SK-N-SH (cell line): Measurements from ENCODE around the gene MYO18A. TPM values are rescaled to one million over a fixed set of nuclear protein-coding genes. Genes with fewer than 3 reads are reported as not detected.

Experiments
- CTCF ChIA-PET: fragments of 300-600, 350-600 bp; formaldehyde crosslinking; extraction: SDS; loops from one replicate; lab custom pipeline; 2021; lab: Yijun Ruan, JAX
- POLR2A ChIA-PET: fragments of 350-600 bp; sonication (Branson Sonifier 250); formaldehyde crosslinking; extraction: SDS; loops from one replicate; lab custom pipeline; 2020; ENCODE audit warnings: antibody characterized with exemption, inconsistent platforms; lab: Yijun Ruan, JAX
- DNase-seq: peaks from one replicate; pipeline ENCODE4 v3.0.0; 2012
- H2AFZ ChIP-seq: fragments of 200-600 bp; sonication (generic); 2 replicates; pipeline ENCODE4 v1.8.1; 2016; ENCODE audit warnings: antibody characterized with exemption, mild to moderate bottlenecking, low read depth
- H3F3A ChIP-seq: fragments of 200-600 bp; sonication (generic); replicated peaks from 2 replicates; pipeline ENCODE3; 2016; ENCODE audit warnings: antibody characterized with exemption, mild to moderate bottlenecking; ENCODE audit not compliant: insufficient read depth
- H3K27ac ChIP-seq, 2 experiments: fragments of 200-500 bp in 1 of 2; fragments of 200-600 bp in 1 of 2; sonication (Bioruptor generic) in 1 of 2; sonication (generic), shearing (Covaris generic) in 1 of 2; 2 replicates each; pipeline versions ENCODE4 v1.5.1 to v1.6.1; 2014 to 2016; ENCODE audit warnings: low read depth in 2 of 2, inconsistent platforms in 1 of 2, low read length in 1 of 2, mild to moderate bottlenecking in 1 of 2, mixed read lengths in 1 of 2
- H3K27me3 ChIP-seq: fragments of 200-600 bp; sonication (generic), shearing (Covaris generic); 2 replicates; pipeline ENCODE4 v1.6.1; 2016; ENCODE audit warnings: mixed run types; ENCODE audit not compliant: insufficient read depth
- H3K36me3 ChIP-seq, 2 experiments: fragments of 200-500 bp in 1 of 2; fragments of 200-600 bp in 1 of 2; sonication (Bioruptor generic) in 1 of 2; sonication (generic) in 1 of 2; replicated peaks in 1 of 2; 2 replicates each; pipeline versions ENCODE3 to v1.5.1; 2014 to 2016; ENCODE audit warnings: low read length in 1 of 2, mild to moderate bottlenecking in 1 of 2; ENCODE audit not compliant: insufficient read depth in 2 of 2, control insufficient read depth in 1 of 2
- H3K4me1 ChIP-seq, 2 experiments: fragments of 200-500 bp in 1 of 2; fragments of 200-600 bp in 1 of 2; sonication (Bioruptor generic) in 1 of 2; sonication (generic), shearing (Covaris generic) in 1 of 2; 2 replicates each; pipeline versions ENCODE4 v1.5.1 to v1.6.1; 2014 to 2016; ENCODE audit warnings: low read depth in 1 of 2, low read length in 1 of 2, mixed run types in 1 of 2; ENCODE audit not compliant: insufficient read depth in 2 of 2, control insufficient read depth in 1 of 2
- H3K4me2 ChIP-seq: fragments of 200-600 bp; sonication (generic), shearing (Covaris generic); 2 replicates; pipeline ENCODE4 v1.6.1; 2017; ENCODE audit warnings: mixed run types
- H3K4me3 ChIP-seq, 2 experiments: fragments of 200-500 bp in 1 of 2; fragments of 200-600 bp in 1 of 2; sonication (Bioruptor generic) in 1 of 2; sonication (generic), shearing (Covaris generic) in 1 of 2; 2 replicates each; pipeline versions ENCODE4 v1.5.1 to v1.8.1; 2014 to 2016; ENCODE audit warnings: low read depth in 2 of 2, inconsistent platforms in 1 of 2, low read length in 1 of 2, mild to moderate bottlenecking in 1 of 2, mixed read lengths in 1 of 2, moderate library complexity in 1 of 2
- H3K79me2 ChIP-seq: fragments of 200-600 bp; sonication (generic); 2 replicates; pipeline ENCODE4 v1.8.1; 2017; ENCODE audit warnings: mild to moderate bottlenecking; ENCODE audit not compliant: insufficient read depth
- H3K9ac ChIP-seq: fragments of 200-600 bp; sonication (generic); 2 replicates; pipeline ENCODE4 v1.6.1; 2017; ENCODE audit warnings: mixed run types
- H3K9me2 ChIP-seq: fragments of 200-600 bp; sonication (generic); 2 replicates; pipeline ENCODE4 v1.6.1; 2017; ENCODE audit warnings: mixed run types
- H3K9me3 ChIP-seq: fragments of 200-600 bp; sonication (generic); 2 replicates; pipeline ENCODE4 v1.6.1; 2017; ENCODE audit warnings: mixed run types, mild to moderate bottlenecking, moderate library complexity
- H4K20me1 ChIP-seq: fragments of 200-600 bp; sonication (generic); 2 replicates; pipeline ENCODE4 v1.6.1; 2017; ENCODE audit warnings: mild to moderate bottlenecking, mixed run types; ENCODE audit not compliant: insufficient read depth
- CHD2 ChIP-seq: fragments of 150-350 bp; IDR thresholded peaks from 2 replicates; pipeline ENCODE4 v1.6.1; 2018; ENCODE audit warnings: low read length; ENCODE audit not compliant: partially characterized antibody
- CTCF ChIP-seq: fragments of 200-600 bp; sonication (generic); IDR thresholded peaks from 2 replicates; pipeline ENCODE4 v1.6.1; 2017; ENCODE audit warnings: antibody characterized with exemption, mild to moderate bottlenecking, moderate library complexity
- ELF1 ChIP-seq: IDR thresholded peaks from 2 replicates; pipeline ENCODE4 v1.4.0; 2012
- FOXJ3 ChIP-seq: sonication (generic); formaldehyde crosslinking; IDR thresholded peaks from 2 replicates; pipeline ENCODE4 v1.5.1; 2020; ENCODE audit warnings: mild to moderate bottlenecking, missing genetic modification reagents
- FOXM1 ChIP-seq: IDR thresholded peaks from 2 replicates; pipeline ENCODE4 v1.4.0; 2012; ENCODE audit warnings: low read depth, mild to moderate bottlenecking
- GATA2 ChIP-seq: sonication (generic); formaldehyde crosslinking; IDR thresholded peaks from 2 replicates; pipeline ENCODE4 v1.5.0; 2020; ENCODE audit warnings: mild to moderate bottlenecking, missing genetic modification reagents
- JUND ChIP-seq: IDR thresholded peaks from 2 replicates; pipeline ENCODE4 v1.4.0; 2012
- MAX ChIP-seq: IDR thresholded peaks from 2 replicates; pipeline ENCODE4 v1.4.0; 2012; ENCODE audit warnings: low read depth
- MXI1 ChIP-seq: IDR thresholded peaks from 2 replicates; pipeline ENCODE4 v1.6.1; 2012; ENCODE audit warnings: mild to moderate bottlenecking, low read depth, low read length, improper control_type of control experiment
- NRF1 ChIP-seq: IDR thresholded peaks from 2 replicates; pipeline ENCODE4 v1.6.1; 2012; ENCODE audit warnings: low read depth, mild to moderate bottlenecking, low read length
- POLR2AphosphoS5 ChIP-seq: IDR thresholded peaks from 2 replicates; pipeline ENCODE4 v1.6.1; 2012; ENCODE audit warnings: low read depth, low read length
- RCOR1 ChIP-seq: fragments of 150-350 bp; IDR thresholded peaks from 2 replicates; pipeline ENCODE4 v1.6.1; 2017; ENCODE audit warnings: antibody characterized with exemption, low read length
- SMC3 ChIP-seq: IDR thresholded peaks from 2 replicates; pipeline ENCODE4 v1.6.1; 2012; ENCODE audit warnings: low read depth, low read length, improper control_type of control experiment
- TAF1 ChIP-seq: IDR thresholded peaks from 2 replicates; pipeline ENCODE4 v1.6.1; 2012; ENCODE audit warnings: low read depth, mild to moderate bottlenecking, low read length, moderate library complexity, borderline replicate concordance
- TCF12 ChIP-seq: IDR thresholded peaks from 2 replicates; pipeline ENCODE4 v1.4.0; 2012
- USF2 ChIP-seq: fragments of 150-350 bp; IDR thresholded peaks from 2 replicates; pipeline ENCODE4 v1.6.1; 2017; ENCODE audit warnings: antibody characterized with exemption, low read length, low read depth, borderline replicate concordance
- WGBS: methylation state at CpG from one replicate; pipeline ENCODE4 v1.1.6; 2017; ENCODE audit warnings: low lambda C conversion rate; 5-methylcytosine and 5-hydroxymethylcytosine counted together
- polyA plus RNA-seq, 3 experiments: library from polyadenylated mRNA; depleted of rRNA; stranded (reverse); fragments of >200 nt; gene quantifications; 2 replicates each; pipeline ENCODE4 v1.2.3, GENCODE V29; 2012
- TF ChIP-seq, protein P1 (sequence below): IDR thresholded peaks from 2 replicates; pipeline ENCODE4 v1.4.0; 2012; ENCODE audit warnings: low read depth, borderline replicate concordance

MYO18A gene
- polyA plus RNA-seq, 1 of the 3 experiments (the other 2 are of a cell fraction) = 6.6 TPM

- peak overlapping the region; percentile 72 for H3K4me2 ChIP-seq
- H3K9me3 ChIP-seq = no peaks in the 10 kb centered on the region
- H4K20me1 ChIP-seq = no peaks in the 10 kb centered on the region
- WGBS = 21% methylated on average over 17 of the region's 51 CpGs
- peak; percentile 78 for DNase-seq
- H3K36me3 ChIP-seq = no peaks in the 10 kb centered on the region
- ChIA-PET POLR2A (interaction anchor here (1.0 to 1.1 kb wide), 2 partner anchors 13 to 28 kb away, joined by 3 to 4 read pairs; no protein-coding TSS in a partner anchor), CTCF (interaction anchor here (0.7 to 13.9 kb wide), 14 partner anchors 13 to 413 kb away, joined by 3 to 276 read pairs (median 3); no protein-coding TSS in a partner anchor)
- H3K9me2 ChIP-seq = no peaks in the 10 kb centered on the region
- TF ChIP-seq RCOR1 (no peak), GATA2 (CRISPR knock-in tag) (peak; percentile 7; the same call in 1 of the 2 replicates), MXI1 (0 out of 2 replicates have a peak, but pooled peaks have one; percentile 23), NRF1 (0 out of 2 replicates have a peak, but pooled peaks have one; percentile 39)
- TF ChIP-seq, protein P1, sequence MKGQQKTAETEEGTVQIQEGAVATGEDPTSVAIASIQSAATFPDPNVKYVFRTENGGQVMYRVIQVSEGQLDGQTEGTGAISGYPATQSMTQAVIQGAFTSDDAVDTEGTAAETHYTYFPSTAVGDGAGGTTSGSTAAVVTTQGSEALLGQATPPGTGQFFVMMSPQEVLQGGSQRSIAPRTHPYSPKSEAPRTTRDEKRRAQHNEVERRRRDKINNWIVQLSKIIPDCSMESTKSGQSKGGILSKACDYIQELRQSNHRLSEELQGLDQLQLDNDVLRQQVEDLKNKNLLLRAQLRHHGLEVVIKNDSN = peak; percentile 42; the same call in 1 of the 2 replicates
- H3K27me3 ChIP-seq = no peaks in the 10 kb centered on the region
- H2AFZ ChIP-seq = peak overlapping the region; percentile 64; the same call in 1 of the 2 replicates
- peak overlapping the region; percentile 54; the same call in 1 of the 2 replicates for H3K9ac ChIP-seq
- H3K79me2 ChIP-seq = peaks cover 23% of the 10 kb centered on the region; the same call in 1 of the 2 replicates
- H3K4me3 ChIP-seq = peak overlapping the region; percentile 24 to 37; a peak in 3 of 4 replicates
- no peak overlapping the region for H3K27ac ChIP-seq
- H3F3A ChIP-seq = peaks cover 3% of the 10 kb centered on the region
- peaks cover 17 to 36% of the 10 kb centered on the region in 2 experiments; a peak in 1 of 4 replicates for H3K4me1 ChIP-seq
Measured at GRCh38 chr17:29176558-29177351, 3.4 kb downstream of the MYO18A start.

- Histone ChIP-seq H3K4me2 (no peak overlapping the region), H3K4me3 (no peak overlapping the region), H3K4me1 (peaks cover 17 to 25% of the 10 kb centered on the region in 2 experiments; a peak in 1 of 4 replicates), H3K27me3 (no peaks in the 10 kb centered on the region), H3K27ac (no peak overlapping the region), H3K9me3 (no peaks in the 10 kb centered on the region), H3F3A (peaks cover 3% of the 10 kb centered on the region), H3K9ac (no peak overlapping the region), H4K20me1 (no peaks in the 10 kb centered on the region), H3K36me3 (no peaks in the 10 kb centered on the region), H3K79me2 (peaks cover 23% of the 10 kb centered on the region; the same call in 1 of the 2 replicates), H2AFZ (no peak overlapping the region), H3K9me2 (no peaks in the 10 kb centered on the region)
- no peak for DNase-seq
- ChIA-PET CTCF (interaction anchor here (1.0 to 13.9 kb wide), 6 partner anchors 16 to 116 kb away, joined by 3 to 276 read pairs (median 6); no protein-coding TSS in a partner anchor), POLR2A (no interaction called here)
- no peak for TF ChIP-seq JUND
- TF ChIP-seq MAX = no peak
- TF ChIP-seq SMC3 = no peak
- TF ChIP-seq POLR2AphosphoS5 = no peak
- TF ChIP-seq, protein P1 = no peak
- no peak for TF ChIP-seq GATA2 (CRISPR knock-in tag)
- no peak for TF ChIP-seq TAF1
- no peak for TF ChIP-seq FOXM1
- TF ChIP-seq CTCF = no peak
- TF ChIP-seq ELF1 = no peak
- TF ChIP-seq USF2 = no peak
- no peak for TF ChIP-seq TCF12
- no peak for TF ChIP-seq FOXJ3
- TF ChIP-seq RCOR1 = no peak
- no peak for TF ChIP-seq CHD2
- WGBS = over 99% methylated on average over 6 of the region's 6 CpGs
Measured at GRCh38 chr17:29175349-29175748, 4.8 kb downstream of the MYO18A start.
